ENCODE data around the gene FZD7. TPM values are rescaled to one million over a fixed set of nuclear protein-coding genes. Genes with fewer than 3 reads are reported as not detected.

FZD7 gene
- total RNA-seq, 2 experiments from 2014 or later, result 0.17 to 0.25 TPM

DNA sequence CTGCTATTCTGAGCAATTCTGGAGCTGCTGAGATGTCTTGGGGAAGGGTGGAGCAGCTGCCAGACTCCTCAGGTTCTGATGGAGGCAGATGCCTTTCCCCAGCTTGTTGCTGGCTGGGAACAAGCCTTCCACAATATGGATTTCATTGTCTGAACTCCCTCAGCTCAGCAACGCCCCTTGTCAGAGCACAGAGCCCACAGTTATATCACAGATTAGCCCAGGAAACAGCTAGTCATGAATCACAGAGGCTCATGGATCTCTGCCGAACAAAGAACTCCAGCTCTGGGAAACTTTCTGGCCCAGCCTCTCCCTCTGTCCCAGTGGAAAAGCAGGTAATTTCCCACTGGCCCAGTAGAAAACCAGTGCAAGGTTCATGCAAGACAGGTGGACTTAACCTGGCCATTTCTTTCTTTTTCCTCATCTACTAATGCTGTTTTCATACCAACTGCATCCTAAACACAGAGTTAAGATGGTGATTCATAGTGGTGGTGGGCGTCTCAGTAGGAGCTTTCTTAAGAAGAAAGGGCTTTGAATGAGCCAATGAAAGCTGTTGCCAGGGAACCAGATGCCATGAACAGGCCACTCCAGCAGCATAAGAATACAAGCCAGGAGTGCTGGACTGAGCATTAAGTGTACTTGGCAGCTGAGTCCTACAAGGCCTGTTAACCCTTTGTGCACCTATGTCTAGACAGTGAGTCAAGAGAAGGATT lies 30.7 kb downstream of the FZD7 start:
- Histone ChIP-seq H3K4me3 (ENCODE audit: low read length) (no peak overlapping the region), H3K27ac (ENCODE audit: low read depth in 1 of 2, low read length in 2 of 2) (no peak overlapping the region), H3K36me3 (ENCODE audit: insufficient read depth, low read length) (no peaks in the 10 kb centered on the region), H3K27me3 (ENCODE audit: control insufficient read depth in 1 of 2, insufficient read depth in 2 of 2, low read length in 2 of 2) (no peaks in the 10 kb centered on the region), H3K9me3 (ENCODE audit: control insufficient read depth in 1 of 2, insufficient read depth in 1 of 2, low read length in 2 of 2) (no peaks in the 10 kb centered on the region), H3K4me1 (ENCODE audit: insufficient read depth, low read length) (no peaks in the 10 kb centered on the region)
- CTCF ChIA-PET, result no interaction called here
- POLR2A ChIA-PET, result no interaction called here
- Mint-ChIP-seq H3K4me1 (ENCODE audit: low read depth) (no peaks in the 10 kb centered on the region), H3K27ac (no peak overlapping the region), H3K27me3 (peaks cover 10% of the 10 kb centered on the region), H3K9me3 (no peaks in the 10 kb centered on the region), H3K36me3 (ENCODE audit: low read depth) (no peaks in the 10 kb centered on the region), H3K4me3 (no peak overlapping the region)
- ATAC-seq (ENCODE audit: poor library complexity), result no peak
- intact Hi-C loops (cut with DNase I, micrococcal nuclease), result no loop called here
- DNase-seq, result no peak
- no peak for TF ChIP-seq CTCF (IDR thresholded peaks at IDR 0.05)

DNA sequence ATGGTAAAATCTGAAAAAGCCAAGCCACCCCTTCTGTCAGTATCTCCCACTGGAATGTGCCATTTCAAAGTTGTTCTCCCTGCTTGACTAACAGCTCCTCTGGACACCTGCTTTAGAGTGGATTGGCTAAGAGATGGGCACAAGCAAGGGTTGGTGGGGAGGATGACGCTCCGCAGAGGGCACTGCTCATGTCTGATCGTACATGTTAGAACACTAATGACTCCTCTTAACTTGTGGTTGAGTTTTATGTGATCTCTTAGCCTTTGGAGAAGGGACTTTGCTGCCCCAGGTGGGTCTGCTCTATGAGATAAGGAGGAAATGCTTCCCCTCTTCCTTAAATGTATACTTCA lies 31.2 kb downstream of the FZD7 start:
- Mint-ChIP-seq H3K4me1 (ENCODE audit: low read depth) (no peaks in the 10 kb centered on the region), H3K4me3 (no peak overlapping the region), H3K36me3 (ENCODE audit: low read depth) (no peaks in the 10 kb centered on the region), H3K27me3 (peaks cover 5% of the 10 kb centered on the region), H3K27ac (no peak overlapping the region), H3K9me3 (no peaks in the 10 kb centered on the region)
- no peak for ATAC-seq (ENCODE audit: poor library complexity)
- H3K36me3 ChIP-seq (ENCODE audit: insufficient read depth, low read length), result no peaks in the 10 kb centered on the region
- intact Hi-C loops (cut with DNase I, micrococcal nuclease), result no loop called here
- no peaks in the 10 kb centered on the region for H3K4me1 ChIP-seq (ENCODE audit: insufficient read depth, low read length)
- H3K27me3 ChIP-seq (ENCODE audit: control insufficient read depth in 1 of 2, insufficient read depth in 2 of 2, low read length in 2 of 2), result no peaks in the 10 kb centered on the region
- H3K9me3 ChIP-seq (ENCODE audit: control insufficient read depth in 1 of 2, insufficient read depth in 1 of 2, low read length in 2 of 2), result no peaks in the 10 kb centered on the region
- POLR2A ChIA-PET, result no interaction called here
- H3K27ac ChIP-seq (ENCODE audit: low read depth in 1 of 2, low read length in 2 of 2), result no peak overlapping the region
- TF ChIP-seq CTCF (IDR thresholded peaks at IDR 0.05), result no peak
- CTCF ChIA-PET, result no interaction called here
- no peak for DNase-seq
- H3K4me3 ChIP-seq (ENCODE audit: low read length), result no peak overlapping the region

GRCh38 chr2:202065876-202066275 lies 32.2 kb downstream of the FZD7 start:
- CTCF ChIA-PET, result no interaction called here
- intact Hi-C loops (cut with DNase I, micrococcal nuclease), result no loop called here
- TF ChIP-seq CTCF (IDR thresholded peaks at IDR 0.05), result no peak
- Histone ChIP-seq H3K4me1 (ENCODE audit: insufficient read depth, low read length) (no peaks in the 10 kb centered on the region), H3K27me3 (ENCODE audit: control insufficient read depth in 1 of 2, insufficient read depth in 2 of 2, low read length in 2 of 2) (no peaks in the 10 kb centered on the region), H3K9me3 (ENCODE audit: control insufficient read depth in 1 of 2, insufficient read depth in 1 of 2, low read length in 2 of 2) (no peaks in the 10 kb centered on the region), H3K27ac (ENCODE audit: low read depth in 1 of 2, low read length in 2 of 2) (no peak overlapping the region), H3K4me3 (ENCODE audit: low read length) (no peak overlapping the region), H3K36me3 (ENCODE audit: insufficient read depth, low read length) (no peaks in the 10 kb centered on the region)
- ATAC-seq (ENCODE audit: poor library complexity) (no peak), DNase-seq (no peak)
- H3K4me3 Mint-ChIP-seq, result no peak overlapping the region
- no peak overlapping the region for H3K27ac Mint-ChIP-seq
- no peaks in the 10 kb centered on the region for H3K9me3 Mint-ChIP-seq
- no peaks in the 10 kb centered on the region for H3K27me3 Mint-ChIP-seq
- H3K36me3 Mint-ChIP-seq (ENCODE audit: low read depth), result no peaks in the 10 kb centered on the region
- POLR2A ChIA-PET, result no interaction called here
- no peaks in the 10 kb centered on the region for H3K4me1 Mint-ChIP-seq (ENCODE audit: low read depth)
